Measurements from ENCODE around the gene ODAD4.
"Not testable (repeated sequence)": the region's sequence is repeated elsewhere in the genome, so short reads cannot be mapped to it uniquely, and the experiment has no call there.

Gene ODAD4

GRCh38 chr17:41920580-41920955 lies 9.8 kb upstream of the ODAD4 start:
- CTCF ChIA-PET: no interaction called here
- DNase-seq (ENCODE audit: extremely low spot score): no peak
- POLR2A ChIA-PET: interaction anchor here (0.6 kb wide), 1 partner anchor 10 kb away, joined by 5 read pairs; the partner anchor contains the start of gene ODAD4
- TF ChIP-seq CTCF (IDR thresholded peaks at IDR 0.05; ENCODE audit: control extremely low read depth, extremely low read depth, low read depth, missing control alignments): no peak

DNA sequence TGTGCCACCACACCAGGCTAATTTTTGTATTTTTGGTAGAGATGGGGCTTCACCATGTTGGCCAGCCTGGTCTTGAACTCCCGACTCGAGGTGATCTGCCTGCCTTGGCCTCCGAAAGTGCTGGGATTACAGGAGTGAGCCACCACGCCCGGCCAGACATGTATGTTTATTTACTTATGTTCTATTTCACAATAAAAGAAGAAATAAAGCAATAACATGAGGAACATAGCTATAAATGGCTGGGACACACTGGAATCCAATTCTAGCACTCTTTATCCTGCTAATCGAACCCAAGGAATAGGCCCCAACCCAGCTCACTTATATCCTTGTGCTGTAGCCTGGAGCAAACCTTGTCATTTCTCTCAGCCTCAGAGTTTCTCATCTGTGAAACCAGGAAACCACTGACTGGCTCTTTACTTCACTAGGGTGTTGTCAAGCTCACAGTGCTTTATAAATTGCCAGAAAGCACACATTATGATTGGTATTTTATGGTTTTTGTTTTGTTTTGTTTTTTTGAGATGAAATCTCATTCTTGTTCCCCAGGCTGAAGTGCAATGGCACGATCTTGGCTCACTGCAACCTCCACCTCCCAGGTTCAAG lies 4.3 kb upstream of the ODAD4 start:
- ChIA-PET POLR2A (no interaction called here), CTCF (interaction anchor here (1.3 kb wide), 2 partner anchors 8 to 38 kb away, joined by 3 to 4 read pairs; partner anchors contain the start of gene ACLY)
- no peak for DNase-seq (ENCODE audit: extremely low spot score)
- no peak for TF ChIP-seq CTCF (IDR thresholded peaks at IDR 0.05; ENCODE audit: control extremely low read depth, extremely low read depth, low read depth, missing control alignments)

DNA sequence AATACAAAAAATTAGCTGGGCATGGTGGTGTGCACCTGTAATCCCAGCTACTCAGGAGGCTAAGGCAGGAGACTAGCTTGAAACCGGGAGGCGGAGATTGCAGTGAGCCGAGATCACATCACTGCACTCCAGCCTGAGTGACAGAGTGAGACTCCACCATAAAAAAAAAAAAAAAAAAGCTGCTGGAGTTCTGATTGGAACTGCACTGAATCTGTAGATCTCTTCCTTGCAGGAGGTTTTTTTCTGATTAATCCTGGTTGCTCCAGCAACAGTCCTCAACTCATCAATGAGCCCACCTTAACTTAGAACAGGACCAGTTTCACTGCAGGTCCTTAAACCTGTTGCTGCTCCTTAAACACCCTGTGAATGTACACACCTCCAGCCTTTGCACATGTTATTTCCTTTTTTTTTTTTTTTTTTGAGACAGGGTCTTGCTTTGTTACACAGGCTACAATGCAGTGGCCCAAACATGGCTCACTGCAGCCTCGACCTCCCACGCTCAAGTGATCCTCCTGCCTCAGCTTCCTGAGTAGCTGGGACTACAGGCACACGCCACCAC lies 1.6 kb upstream of the ODAD4 start:
- no peak for TF ChIP-seq CTCF (IDR thresholded peaks at IDR 0.05; ENCODE audit: control extremely low read depth, extremely low read depth, low read depth, missing control alignments)
- DNase-seq (ENCODE audit: extremely low spot score): no peak
- ChIA-PET CTCF (interaction anchor here (1.1 to 2.4 kb wide), 3 partner anchors 11 to 191 kb away, joined by 3 to 13 read pairs (median 3); partner anchors contain the start of gene ACLY), POLR2A (interaction anchor here (0.6 kb wide), 1 partner anchor 138 kb away, joined by 3 read pairs; no protein-coding TSS in a partner anchor)

- POLR2A ChIA-PET: interaction anchor here (0.6 to 1.3 kb wide), 4 partner anchors 10 to 66 kb away, joined by 5 to 12 read pairs (median 8); partner anchors contain the start of genes ACLY, CNP and KLHL11
- not testable (repeated sequence) for DNase-seq (ENCODE audit: extremely low spot score)
- CTCF ChIA-PET: interaction anchor here (0.7 to 2.4 kb wide), 11 partner anchors 8 to 348 kb away, joined by 3 to 13 read pairs (median 4); partner anchors contain the start of gene ACLY
Measured at GRCh38 chr17:41930833-41931156, 378 bp downstream of the ODAD4 start.

DNA sequence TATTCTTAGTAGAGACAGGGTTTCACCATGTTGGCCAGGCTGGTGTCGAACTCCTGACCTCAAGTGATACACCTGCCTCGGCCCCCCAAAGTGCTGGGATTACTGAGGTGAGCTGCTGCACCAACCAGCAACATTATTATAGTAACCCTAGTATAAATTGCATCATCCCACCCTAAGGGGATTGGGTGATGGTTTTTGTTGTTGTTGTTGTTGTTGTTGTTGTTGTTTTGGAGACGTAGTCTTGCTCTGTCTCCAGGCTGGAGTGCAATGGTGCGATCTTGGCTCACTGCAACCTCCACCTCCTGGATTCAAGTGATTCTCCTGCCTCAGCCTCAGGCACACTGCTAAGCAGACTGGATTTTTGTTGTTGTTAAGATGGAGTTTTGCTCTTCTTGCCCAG lies 1.3 kb downstream of the ODAD4 start:
- POLR2A ChIA-PET: not testable (repeated sequence)
- CTCF ChIA-PET: interaction anchor here (1.8 kb wide), 1 partner anchor 33 kb away, joined by 5 read pairs; no protein-coding TSS in a partner anchor

DNA sequence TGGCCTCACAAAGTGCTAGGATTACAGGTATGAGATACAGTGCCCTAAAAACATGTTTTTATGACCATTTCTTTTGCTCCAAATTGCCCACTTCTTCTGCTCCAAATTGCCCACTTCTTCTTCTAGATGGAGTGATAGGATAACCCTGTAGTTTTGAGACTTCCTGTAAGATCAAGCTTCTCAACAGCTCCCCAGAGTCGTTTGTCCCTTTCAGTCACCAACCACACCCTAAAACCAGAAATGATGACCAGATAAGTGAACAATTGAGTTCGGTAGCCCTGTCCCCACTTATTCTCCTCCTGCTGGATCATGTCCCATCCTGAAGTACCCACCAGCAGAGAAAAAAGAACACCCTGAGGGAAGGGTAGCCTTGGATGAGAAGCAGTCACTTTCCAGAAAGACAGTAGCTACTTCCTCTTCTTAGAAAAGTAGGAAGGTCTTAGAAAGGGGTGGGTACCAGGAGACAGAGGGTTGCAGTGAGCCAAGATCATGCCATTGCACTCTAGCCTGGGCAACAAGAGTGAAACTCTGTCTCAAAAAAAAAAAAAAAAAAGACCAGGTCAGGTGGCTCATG lies 2.5 kb downstream of the ODAD4 start:
- no peak for DNase-seq (ENCODE audit: extremely low spot score)
- CTCF ChIA-PET: no interaction called here
- POLR2A ChIA-PET: interaction anchor here (1.2 kb wide), 1 partner anchor 33 kb away, joined by 14 read pairs; no protein-coding TSS in a partner anchor
- TF ChIP-seq CTCF (IDR thresholded peaks at IDR 0.05; ENCODE audit: control extremely low read depth, extremely low read depth, low read depth, missing control alignments): no peak

More for the DNA sequence above, 1.3 kb downstream of the ODAD4 start:
- not testable (repeated sequence) for DNase-seq (ENCODE audit: extremely low spot score)

DNA sequence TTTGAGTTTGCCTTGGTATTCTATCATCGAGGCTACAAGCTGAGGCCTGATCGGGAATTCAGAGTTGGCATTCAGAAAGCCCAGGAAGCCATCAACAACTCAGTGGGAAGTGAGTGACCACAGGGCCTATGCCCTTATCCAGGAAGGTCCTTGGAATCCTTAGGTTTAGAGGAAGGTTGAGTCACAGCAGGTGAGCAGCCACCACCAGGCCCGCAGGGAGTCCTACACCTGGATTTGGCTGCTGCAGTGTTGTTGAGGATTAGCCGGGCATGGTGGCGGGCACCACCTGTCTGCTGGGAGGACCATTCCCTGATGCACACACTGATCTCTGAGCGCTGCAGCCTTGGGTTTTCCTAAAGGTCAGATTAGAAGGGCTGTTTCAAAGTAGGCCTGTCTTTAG lies 5.2 kb downstream of the ODAD4 start:
- ChIA-PET POLR2A (no interaction called here), CTCF (no interaction called here)
- DNase-seq (ENCODE audit: extremely low spot score): no peak

More for the DNA sequence above, 5.2 kb downstream of the ODAD4 start:
- no peak for TF ChIP-seq CTCF (IDR thresholded peaks at IDR 0.05; ENCODE audit: control extremely low read depth, extremely low read depth, low read depth, missing control alignments)
